K562 (cell line): ENCODE data around the gene TRMT1. TPM values are rescaled to one million over a fixed set of nuclear protein-coding genes. Genes with fewer than 3 reads are reported as not detected.

Experiments
- BHLHE40 ChIP-seq: IDR thresholded peaks from 2 replicates; pipeline ENCODE4 v1.6.1; 2011; ENCODE audit warnings: low read length, improper control_type of control experiment
- CBX5 ChIP-seq: IDR thresholded peaks from 2 replicates; pipeline ENCODE4 v1.6.1; 2014; ENCODE audit warnings: low read depth, borderline replicate concordance
- CREM ChIP-seq: IDR thresholded peaks from 2 replicates; pipeline ENCODE4 v1.6.1; 2014; ENCODE audit warnings: antibody characterized with exemption, low read depth
- KAT7 ChIP-seq: sonication (generic); formaldehyde crosslinking; IDR thresholded peaks from 2 replicates; pipeline ENCODE4 v1.8.0; 2022; ENCODE audit warnings: missing genetic modification reagents, mild to moderate bottlenecking, borderline replicate concordance
- MAFF ChIP-seq: IDR thresholded peaks from 2 replicates; pipeline ENCODE4 v1.6.1; 2012; ENCODE audit warnings: low read length, improper control_type of control experiment
- MED1 ChIP-seq: sonication (generic); formaldehyde crosslinking; IDR thresholded peaks from 2 replicates; pipeline ENCODE4 v1.8.1; 2023; ENCODE audit warnings: missing genetic modification reagents, borderline replicate concordance
- MYNN ChIP-seq, 2 experiments: sonication (generic); formaldehyde crosslinking in 1 of 2; IDR thresholded peaks; 2 replicates each; pipeline versions ENCODE4 v1.5.0 to v1.6.1; 2016 to 2020; ENCODE audit warnings: antibody characterized with exemption in 1 of 2, missing genetic modification reagents in 1 of 2
- NFATC3 ChIP-seq: fragments of 450-650 bp; IDR thresholded peaks from 2 replicates; pipeline ENCODE4 v1.6.1; 2017; ENCODE audit warnings: mild to moderate bottlenecking
- SAFB ChIP-seq: fragments of 200-400 bp; formaldehyde crosslinking; IDR thresholded peaks from 2 replicates; pipeline ENCODE4 v1.6.1; 2017; ENCODE audit warnings: low read depth, low read length, borderline replicate concordance
- SMAD3 ChIP-seq: fragments of 450-650 bp; formaldehyde crosslinking; conservative IDR thresholded peaks from 2 replicates; pipeline ENCODE4 v1.4.0; 2020; ENCODE audit warnings: mild to moderate bottlenecking
- TRIM25 ChIP-seq: fragments of 450-650 bp; IDR thresholded peaks from 2 replicates; pipeline ENCODE4 v1.7.0; 2016; ENCODE audit warnings: borderline replicate concordance
- YY1 ChIP-seq, 3 experiments: IDR thresholded peaks; 2 replicates each; pipeline ENCODE4 v1.6.1; 2011; ENCODE audit warnings: low read length in 2 of 3, mild to moderate bottlenecking in 2 of 3, moderate library complexity in 2 of 3, borderline replicate concordance in 1 of 3, control low read depth in 1 of 3, low read depth in 1 of 3; ENCODE audit not compliant: insufficient read depth in 3 of 3, insufficient replicate concordance in 2 of 3, control insufficient read depth in 1 of 3, insufficient read length in 1 of 3; ENCODE audit errors: extremely low read depth in 1 of 3
- ZNF134 ChIP-seq: fragments of 250-450 bp; sonication (Bioruptor Pico); conservative IDR thresholded peaks from 2 replicates; pipeline ENCODE4 v1.4.0; 2020
- ZNF668 ChIP-seq: fragments of 250-450 bp; sonication (Bioruptor Pico); IDR thresholded peaks from 2 replicates; pipeline ENCODE4 v1.8.0; 2022; ENCODE audit warnings: mild to moderate bottlenecking, inconsistent platforms
- polyA plus RNA-seq, 8 experiments: library from polyadenylated mRNA; depleted of rRNA in 4 of 8; stranded (reverse) in 5 of 8; unstranded in 3 of 8; fragments of >200 nt; fragmentation: Nextera tagmentation in 2 of 8; fragmentation: Illumina TruSeq in 1 of 8; extraction: Ambion mirVana in 2 of 8; extraction: Trizol in 1 of 8; gene quantifications; 2 replicates each; pipeline versions ENCODE4 v1.2.1 to v1.2.3, GENCODE V29; 2011 to 2014; ENCODE audit warnings: inconsistent platforms in 1 of 8, missing spikeins in 1 of 8
- total RNA-seq, 7 experiments: library from RNA; depleted of rRNA in 6 of 7; stranded (reverse); fragments of >200 nt in 6 of 7; fragmentation: Illumina TruSeq in 2 of 7; extraction: Trizol in 2 of 7; gene quantifications; 2 replicates each; pipeline versions ENCODE4 v1.2.1 to v1.2.3, GENCODE V29; 2011 to 2021; ENCODE audit warnings: low replicate concordance in 1 of 7
- TF ChIP-seq, protein P1 (sequence below): fragments of 450-650 bp; formaldehyde crosslinking; IDR thresholded peaks from 2 replicates; pipeline ENCODE4 v1.4.0; 2020; ENCODE audit warnings: mild to moderate bottlenecking, moderate library complexity
- TF ChIP-seq, protein P2 (sequence below): fragments of 250-450 bp; sonication (Bioruptor Pico); IDR thresholded peaks from 2 replicates; pipeline ENCODE4 v1.8.0; 2022; ENCODE audit warnings: inconsistent platforms, mild to moderate bottlenecking, moderate library complexity, borderline replicate concordance
- TF ChIP-seq, protein P3 (sequence below): fragments of 450-650 bp; formaldehyde crosslinking; IDR thresholded peaks from 2 replicates; pipeline ENCODE4 v1.4.0; 2020; ENCODE audit warnings: mild to moderate bottlenecking, moderate library complexity
- TF ChIP-seq, protein P4 (sequence below): fragments of 250-450 bp; sonication (Bioruptor Pico); IDR thresholded peaks from 2 replicates; pipeline ENCODE4 v1.5.0; 2021; ENCODE audit warnings: mild to moderate bottlenecking, moderate library complexity

Gene TRMT1
- total and polyA plus RNA-seq, 9 of the 15 experiments (the other 6 are each of a cell fraction or from before 2014, with no cell fraction given), result 5.8 to 158 (median 54.3) TPM

GRCh38 chr19:13152974-13153568 lies 36.5 kb upstream of the TRMT1 start (continued):
- TF ChIP-seq NFATC3, result no peak
- no peak for TF ChIP-seq ZNF668 (CRISPR knock-in tag)
- TF ChIP-seq YY1 (IDR thresholded peaks at IDR 0.05; ENCODE audit: borderline replicate concordance in 1 of 3, control insufficient read depth in 1 of 3, extremely low read depth in 1 of 3, insufficient read depth in 3 of 3, insufficient read length in 1 of 3, insufficient replicate concordance in 2 of 3, low read depth in 1 of 3, low read length in 2 of 3), result peak; percentile 40 to 87 (median 77)
- TF ChIP-seq, protein P1, sequence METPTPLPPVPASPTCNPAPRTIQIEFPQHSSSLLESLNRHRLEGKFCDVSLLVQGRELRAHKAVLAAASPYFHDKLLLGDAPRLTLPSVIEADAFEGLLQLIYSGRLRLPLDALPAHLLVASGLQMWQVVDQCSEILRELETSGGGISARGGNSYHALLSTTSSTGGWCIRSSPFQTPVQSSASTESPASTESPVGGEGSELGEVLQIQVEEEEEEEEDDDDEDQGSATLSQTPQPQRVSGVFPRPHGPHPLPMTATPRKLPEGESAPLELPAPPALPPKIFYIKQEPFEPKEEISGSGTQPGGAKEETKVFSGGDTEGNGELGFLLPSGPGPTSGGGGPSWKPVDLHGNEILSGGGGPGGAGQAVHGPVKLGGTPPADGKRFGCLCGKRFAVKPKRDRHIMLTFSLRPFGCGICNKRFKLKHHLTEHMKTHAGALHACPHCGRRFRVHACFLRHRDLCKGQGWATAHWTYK (CRISPR knock-in tag), result peak; percentile 78; the same call in 1 of the 2 replicates
- no peak for TF ChIP-seq ZNF134 (CRISPR knock-in tag)
- peak; percentile 86; the same call in 1 of the 2 replicates for TF ChIP-seq SAFB
- peak; percentile 96 for TF ChIP-seq CREM
- TF ChIP-seq BHLHE40, result peak; percentile 80
- TF ChIP-seq KAT7 (CRISPR knock-in tag), result no peak
- TF ChIP-seq, protein P2, sequence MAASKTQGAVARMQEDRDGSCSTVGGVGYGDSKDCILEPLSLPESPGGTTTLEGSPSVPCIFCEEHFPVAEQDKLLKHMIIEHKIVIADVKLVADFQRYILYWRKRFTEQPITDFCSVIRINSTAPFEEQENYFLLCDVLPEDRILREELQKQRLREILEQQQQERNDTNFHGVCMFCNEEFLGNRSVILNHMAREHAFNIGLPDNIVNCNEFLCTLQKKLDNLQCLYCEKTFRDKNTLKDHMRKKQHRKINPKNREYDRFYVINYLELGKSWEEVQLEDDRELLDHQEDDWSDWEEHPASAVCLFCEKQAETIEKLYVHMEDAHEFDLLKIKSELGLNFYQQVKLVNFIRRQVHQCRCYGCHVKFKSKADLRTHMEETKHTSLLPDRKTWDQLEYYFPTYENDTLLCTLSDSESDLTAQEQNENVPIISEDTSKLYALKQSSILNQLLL, result no peak
- TF ChIP-seq SMAD3, result no peak
- TF ChIP-seq CBX5, result 0 out of 2 replicates have a peak, but pooled peaks have one; percentile 50
- TF ChIP-seq MED1 (CRISPR knock-in tag), result peak; percentile 35; the same call in 1 of the 2 replicates
- TF ChIP-seq, protein P3, sequence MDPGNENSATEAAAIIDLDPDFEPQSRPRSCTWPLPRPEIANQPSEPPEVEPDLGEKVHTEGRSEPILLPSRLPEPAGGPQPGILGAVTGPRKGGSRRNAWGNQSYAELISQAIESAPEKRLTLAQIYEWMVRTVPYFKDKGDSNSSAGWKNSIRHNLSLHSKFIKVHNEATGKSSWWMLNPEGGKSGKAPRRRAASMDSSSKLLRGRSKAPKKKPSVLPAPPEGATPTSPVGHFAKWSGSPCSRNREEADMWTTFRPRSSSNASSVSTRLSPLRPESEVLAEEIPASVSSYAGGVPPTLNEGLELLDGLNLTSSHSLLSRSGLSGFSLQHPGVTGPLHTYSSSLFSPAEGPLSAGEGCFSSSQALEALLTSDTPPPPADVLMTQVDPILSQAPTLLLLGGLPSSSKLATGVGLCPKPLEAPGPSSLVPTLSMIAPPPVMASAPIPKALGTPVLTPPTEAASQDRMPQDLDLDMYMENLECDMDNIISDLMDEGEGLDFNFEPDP (CRISPR knock-in tag), result no peak
- TF ChIP-seq MYNN (IDR thresholded peaks at IDR 0.05), result peak; percentile 52
- no peak for TF ChIP-seq MYNN (CRISPR knock-in tag; IDR thresholded peaks at IDR 0.05)
- no peak for TF ChIP-seq MAFF
- no peak for TF ChIP-seq TRIM25
- TF ChIP-seq, protein P4, sequence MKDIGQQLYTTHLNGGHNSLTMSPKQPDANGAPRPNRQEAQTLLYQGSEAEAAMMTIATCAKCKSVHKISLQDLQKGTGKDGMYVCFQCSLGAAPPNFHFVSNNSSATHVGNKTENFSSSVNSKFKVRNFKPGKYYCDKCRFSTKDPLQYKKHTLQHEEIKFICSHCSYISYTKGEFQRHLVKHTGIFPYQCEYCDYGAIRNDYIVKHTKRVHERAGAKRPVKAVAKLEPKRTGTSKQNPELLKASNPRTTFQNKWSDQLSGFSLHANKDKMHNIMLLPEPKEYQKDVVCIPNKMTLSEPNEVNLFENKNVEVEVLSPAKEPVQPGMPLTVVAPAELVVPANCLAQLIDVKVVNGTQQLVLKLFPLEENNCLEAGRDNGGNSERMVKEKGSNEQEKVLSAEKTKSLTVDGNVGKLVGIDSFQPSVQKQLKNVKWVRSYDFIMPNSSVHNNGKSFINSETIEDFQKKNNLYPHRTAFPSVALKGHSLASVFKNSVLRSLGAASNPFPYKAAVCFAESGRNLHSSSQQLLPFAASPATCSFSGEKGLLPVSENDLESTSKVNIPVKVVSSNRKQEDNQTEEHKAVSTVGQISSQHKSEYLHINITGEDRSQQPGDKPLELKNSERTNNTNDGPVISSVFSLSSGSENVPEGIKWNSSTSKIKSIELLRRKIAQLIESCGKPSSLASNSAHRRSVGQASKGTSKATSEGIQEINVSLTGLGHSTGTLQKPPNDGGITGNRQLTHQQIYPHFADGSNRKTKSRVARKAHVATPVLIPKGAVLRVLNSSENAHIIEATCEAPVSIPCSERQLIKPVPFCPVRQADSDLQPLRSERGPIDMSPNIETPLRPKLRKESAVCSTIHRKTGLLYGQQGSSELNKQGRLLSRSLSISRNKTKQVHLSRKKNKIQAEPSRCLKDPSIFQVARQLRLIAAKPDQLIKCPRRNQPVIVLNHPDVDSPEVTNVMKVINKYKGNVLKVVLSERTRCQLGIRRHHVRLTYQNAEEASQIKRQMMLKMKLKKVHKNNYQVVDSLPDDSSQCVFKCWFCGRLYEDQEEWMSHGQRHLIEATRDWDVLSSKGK (CRISPR knock-in tag), result no peak
